Testis (tissue), 2 donors: ENCODE measurements around the gene ASB3.

Experiments
- POLR2A ChIP-seq: fragments of 450-650 bp; IDR thresholded peaks from one replicate; pipeline ENCODE4 v1.6.1; 2017; ENCODE audit warnings: antibody characterized with exemption, mild to moderate bottlenecking, moderate library complexity
- TF ChIP-seq, protein P1 (sequence below), 3 experiments: fragments of 450-650 bp in 2 of 3; fragments of 200-600 bp in 1 of 3; sonication (generic) in 1 of 3; IDR thresholded peaks; one replicate each; pipeline ENCODE4 v1.5.1; 2016 to 2019; ENCODE audit warnings: antibody characterized with exemption in 3 of 3, mild to moderate bottlenecking in 2 of 3, moderate library complexity in 1 of 3

DNA sequence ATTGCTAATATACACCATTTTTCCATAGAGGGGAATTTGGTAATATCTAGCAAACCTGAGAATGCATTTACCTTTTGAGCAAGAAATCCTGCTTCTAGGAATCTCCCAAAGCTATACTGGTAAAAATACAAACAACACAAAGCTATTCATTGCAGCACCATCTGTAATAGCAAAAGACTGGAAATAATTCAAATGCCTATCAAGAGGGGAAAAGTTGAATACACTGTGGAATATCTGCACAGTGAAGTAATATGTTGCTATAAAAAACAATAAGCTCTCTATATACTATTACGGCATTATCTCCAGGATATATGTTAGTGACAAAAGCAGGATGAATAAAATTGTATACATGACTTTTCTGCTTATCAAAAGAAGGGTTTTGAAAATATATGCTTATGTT lies 131.5 kb downstream of the ASB3 start:
- no peak for TF ChIP-seq POLR2A
- TF ChIP-seq, protein P1, sequence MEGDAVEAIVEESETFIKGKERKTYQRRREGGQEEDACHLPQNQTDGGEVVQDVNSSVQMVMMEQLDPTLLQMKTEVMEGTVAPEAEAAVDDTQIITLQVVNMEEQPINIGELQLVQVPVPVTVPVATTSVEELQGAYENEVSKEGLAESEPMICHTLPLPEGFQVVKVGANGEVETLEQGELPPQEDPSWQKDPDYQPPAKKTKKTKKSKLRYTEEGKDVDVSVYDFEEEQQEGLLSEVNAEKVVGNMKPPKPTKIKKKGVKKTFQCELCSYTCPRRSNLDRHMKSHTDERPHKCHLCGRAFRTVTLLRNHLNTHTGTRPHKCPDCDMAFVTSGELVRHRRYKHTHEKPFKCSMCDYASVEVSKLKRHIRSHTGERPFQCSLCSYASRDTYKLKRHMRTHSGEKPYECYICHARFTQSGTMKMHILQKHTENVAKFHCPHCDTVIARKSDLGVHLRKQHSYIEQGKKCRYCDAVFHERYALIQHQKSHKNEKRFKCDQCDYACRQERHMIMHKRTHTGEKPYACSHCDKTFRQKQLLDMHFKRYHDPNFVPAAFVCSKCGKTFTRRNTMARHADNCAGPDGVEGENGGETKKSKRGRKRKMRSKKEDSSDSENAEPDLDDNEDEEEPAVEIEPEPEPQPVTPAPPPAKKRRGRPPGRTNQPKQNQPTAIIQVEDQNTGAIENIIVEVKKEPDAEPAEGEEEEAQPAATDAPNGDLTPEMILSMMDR (IDR thresholded peaks at IDR 0.05): no peak
